HepG2 (cell line): ENCODE results near the gene GRK5. TPM values are rescaled to one million over a fixed set of nuclear protein-coding genes. Genes with fewer than 3 reads are reported as not detected.

Experiments used
- ATAC-seq: fragments of 200-7000 bp; cut with Tn5 transposase; 3 replicates; pipeline ENCODE4 v1.9.1; 2020; ENCODE audit warnings: mild to moderate bottlenecking, moderate library complexity
- BruUV-seq: library from RNA; stranded (reverse); fragments of 400-500 nt; replicated peaks from 2 replicates; lab custom pipeline; 2021; lab: Mats Ljungman, UMichigan
- CTCF ChIA-PET: fragments of 300-600 bp; formaldehyde crosslinking; extraction: SDS; loops from one replicate; lab custom pipeline; 2021; ENCODE audit warnings: low total read pairs, inconsistent platforms, low intra/inter-chr PET ratio; lab: Yijun Ruan, JAX
- POLR2A ChIA-PET: fragments of 350-600 bp; sonication (Branson Sonifier 250); formaldehyde crosslinking; loops from one replicate; lab custom pipeline; 2020; ENCODE audit warnings: antibody characterized with exemption, inconsistent platforms; lab: Yijun Ruan, JAX
- DNase-seq: peaks from one replicate; pipeline ENCODE4 v3.0.0-alpha.2; 2015; ENCODE audit warnings: low spot score
- FAIRE-seq: peaks from 3 replicates; lab custom pipeline; 2011; peaks lifted over from hg19 to GRCh38; lab: Jason Lieb, UNC
- H2AFZ ChIP-seq: one replicate; pipeline ENCODE4 v1.6.1; 2011; ENCODE audit warnings: low read length, inconsistent platforms
- H3K27ac ChIP-seq: fragments of 300-600 bp; 3 replicates; pipeline ENCODE4 v1.8.0; 2011; ENCODE audit warnings: mixed run types, mild to moderate bottlenecking, mixed read lengths, low read length, inconsistent platforms; ENCODE audit not compliant: insufficient read depth; ENCODE audit errors: extremely low read length
- H3K27me3 ChIP-seq, 2 experiments: fragments of 200-600 bp in 1 of 2; 2 replicates in 1 of 2; 3 replicates in 1 of 2; pipeline versions ENCODE4 v1.6.0 to v1.8.0; 2011; ENCODE audit warnings: low read length in 2 of 2, mild to moderate bottlenecking in 2 of 2, moderate library complexity in 2 of 2, inconsistent platforms in 1 of 2; ENCODE audit not compliant: insufficient read depth in 2 of 2, control insufficient read depth in 1 of 2
- H3K36me3 ChIP-seq, 2 experiments: fragments of 200-600 bp in 1 of 2; replicated peaks in 1 of 2; 2 replicates in 1 of 2; 3 replicates in 1 of 2; pipeline versions ENCODE4 v1.5.1 to v1.8.0; 2011; ENCODE audit warnings: low read length in 2 of 2, inconsistent platforms in 1 of 2; ENCODE audit not compliant: insufficient read depth in 2 of 2, control insufficient read depth in 1 of 2
- H3K4me1 ChIP-seq: 2 replicates; pipeline ENCODE4 v1.5.1; 2012; ENCODE audit warnings: low read length, inconsistent platforms; ENCODE audit not compliant: insufficient read depth
- H3K4me2 ChIP-seq: 2 replicates; pipeline ENCODE4 v1.6.0; 2011; ENCODE audit warnings: low read depth, low read length, inconsistent platforms
- H3K4me3 ChIP-seq, 3 experiments: fragments of 200-600 bp in 1 of 3; sonication (generic), shearing (Covaris generic) in 1 of 3; replicated peaks in 1 of 3; 2 replicates each; pipeline ENCODE4 v1.5.1; 2011 to 2016; ENCODE audit warnings: low read length in 3 of 3, inconsistent platforms in 2 of 3, low read depth in 2 of 3, mild to moderate bottlenecking in 2 of 3, control low read depth in 1 of 3, mixed read lengths in 1 of 3; ENCODE audit not compliant: insufficient read depth in 1 of 3
- H3K79me2 ChIP-seq: one replicate; pipeline ENCODE4 v1.6.1; 2011; ENCODE audit warnings: low read length, inconsistent platforms; ENCODE audit not compliant: insufficient read depth
- H3K9ac ChIP-seq: 2 replicates; pipeline ENCODE4 v1.6.0; 2011; ENCODE audit warnings: mild to moderate bottlenecking, low read depth, low read length, inconsistent platforms; ENCODE audit not compliant: insufficient read depth
- H3K9me3 ChIP-seq: 2 replicates; pipeline ENCODE4 v1.5.1; 2012; ENCODE audit warnings: mild to moderate bottlenecking, low read length
- H4K20me1 ChIP-seq: 2 replicates; pipeline ENCODE4 v1.6.0; 2011; ENCODE audit warnings: inconsistent platforms, mild to moderate bottlenecking, low read length, moderate library complexity; ENCODE audit not compliant: insufficient read depth
- CBX2 ChIP-seq, 2 experiments: fragments of 200-600 bp in 1 of 2; sonication (generic); formaldehyde crosslinking in 1 of 2; IDR thresholded peaks; 2 replicates each; pipeline versions ENCODE4 v1.7.0 to v1.8.1; 2018 to 2022; ENCODE audit warnings: low read depth in 2 of 2, low read length in 1 of 2, mild to moderate bottlenecking in 1 of 2, missing genetic modification reagents in 1 of 2
- CHCHD3 ChIP-seq: sonication (generic); formaldehyde crosslinking; IDR thresholded peaks from 2 replicates; pipeline ENCODE4 v1.8.0; 2022; ENCODE audit warnings: mild to moderate bottlenecking, missing genetic modification reagents, moderate library complexity
- ELK4 ChIP-seq: sonication (generic); formaldehyde crosslinking; IDR thresholded peaks from 2 replicates; pipeline ENCODE4 v1.9.0; 2021; ENCODE audit warnings: missing genetic modification reagents, borderline replicate concordance
- HOXA5 ChIP-seq: sonication (generic); formaldehyde crosslinking; IDR thresholded peaks from 2 replicates; pipeline ENCODE4 v1.4.0; 2020; ENCODE audit warnings: missing genetic modification reagents
- MIER3 ChIP-seq: IDR thresholded peaks from 2 replicates; pipeline ENCODE4 v1.6.1; 2016; ENCODE audit warnings: missing compliant biosample characterization, borderline replicate concordance
- NR2F2 ChIP-seq: IDR thresholded peaks from 2 replicates; pipeline ENCODE4 v1.6.1; 2012; ENCODE audit warnings: low read depth, inconsistent platforms, borderline replicate concordance
- SALL2 ChIP-seq: sonication (generic); formaldehyde crosslinking; IDR thresholded peaks from 2 replicates; pipeline ENCODE4 v1.8.1; 2023; ENCODE audit warnings: mild to moderate bottlenecking, missing genetic modification reagents, inconsistent platforms
- SATB2 ChIP-seq: sonication (generic); formaldehyde crosslinking; IDR thresholded peaks from 2 replicates; pipeline ENCODE4 v1.5.0; 2020; ENCODE audit warnings: missing genetic modification reagents
- ZBTB8A ChIP-seq: sonication (generic); formaldehyde crosslinking; IDR thresholded peaks from 2 replicates; pipeline ENCODE4 v1.4.0; 2020; ENCODE audit warnings: mild to moderate bottlenecking, low read depth, missing genetic modification reagents, borderline replicate concordance
- ZMYM3 ChIP-seq: sonication (generic); formaldehyde crosslinking; IDR thresholded peaks from 2 replicates; pipeline ENCODE4 v1.5.1; 2020; ENCODE audit warnings: mild to moderate bottlenecking, missing genetic modification reagents
- ZNF263 ChIP-seq: sonication (generic); formaldehyde crosslinking; IDR thresholded peaks from 2 replicates; pipeline ENCODE4 v1.4.0; 2020; ENCODE audit warnings: missing genetic modification reagents
- ZNF598 ChIP-seq: sonication (generic); formaldehyde crosslinking; IDR thresholded peaks from 2 replicates; pipeline ENCODE4 v1.5.1; 2020; ENCODE audit warnings: mild to moderate bottlenecking, missing genetic modification reagents, borderline replicate concordance
- ZNF609 ChIP-seq: sonication (generic); formaldehyde crosslinking; IDR thresholded peaks from 2 replicates; pipeline ENCODE4 v1.4.0; 2020; ENCODE audit warnings: mild to moderate bottlenecking, missing genetic modification reagents, borderline replicate concordance
- ZNF660 ChIP-seq: sonication (generic); formaldehyde crosslinking; IDR thresholded peaks from 2 replicates; pipeline ENCODE4 v1.5.1; 2020; ENCODE audit warnings: mild to moderate bottlenecking, low read depth, missing genetic modification reagents, borderline replicate concordance
- ZNF674 ChIP-seq: sonication (generic); formaldehyde crosslinking; IDR thresholded peaks from 2 replicates; pipeline ENCODE4 v1.5.0; 2020; ENCODE audit warnings: low read depth, mild to moderate bottlenecking, missing genetic modification reagents
- ZNF768 ChIP-seq: sonication (generic); formaldehyde crosslinking; IDR thresholded peaks from 2 replicates; pipeline ENCODE4 v1.4.0; 2020; ENCODE audit warnings: missing genetic modification reagents
- ZNF781 ChIP-seq: sonication (generic); formaldehyde crosslinking; IDR thresholded peaks from 2 replicates; pipeline ENCODE4 v1.5.1; 2020; ENCODE audit warnings: borderline replicate concordance, mild to moderate bottlenecking, missing genetic modification reagents; ENCODE audit errors: not compliant biosample characterization
- WGBS: methylation state at CpG from one replicate; pipeline ENCODE4 v1.1.6; 2017; ENCODE audit warnings: low lambda C conversion rate; 5-methylcytosine and 5-hydroxymethylcytosine counted together
- in situ Hi-C: cut with HindIII; loops from 2 replicates; pipeline ENCODE4 v1.10.0; 2017; ENCODE audit warnings: low pct_unique_long_range_greater_than_20kb; ENCODE audit not compliant: extremely low pct_ligation_motif_present
- intact Hi-C: fragments of 100-400 bp; cut with micrococcal nuclease; formaldehyde crosslinking; loops from one replicate; pipeline ENCODE4 v1.10.0; 2022; ENCODE audit not compliant: unreplicated experiment
- polyA plus RNA-seq, 8 experiments: library from polyadenylated mRNA; depleted of rRNA in 3 of 8; stranded (reverse) in 7 of 8; unstranded in 1 of 8; fragments of >200 nt; fragmentation: Illumina TruSeq in 4 of 8; extraction: Trizol in 4 of 8; gene quantifications; 2 replicates each; pipeline versions ENCODE4 v1.2.1 to v1.2.3, GENCODE V29; 2011 to 2016; ENCODE audit warnings: low read depth in 4 of 8, missing spikeins in 1 of 8, mixed read lengths in 1 of 8; ENCODE audit not compliant: insufficient read depth in 1 of 8
- total RNA-seq, 5 experiments: library from RNA; depleted of rRNA; stranded (reverse); fragments of >200 nt; fragmentation: Illumina TruSeq; extraction: Trizol; gene quantifications; 2 replicates each; pipeline ENCODE4 v1.2.3, GENCODE V29; 2016; ENCODE audit warnings: low read depth in 1 of 5

Gene GRK5
- total and polyA plus RNA-seq, 2 of the 13 experiments (the other 11 are each of a cell fraction or from before 2014, with no cell fraction given), result 10.4 to 12.6 TPM

- TF ChIP-seq ELK4 (CRISPR knock-in tag) (no peak), ZNF781 (CRISPR knock-in tag) (no peak), ZNF263 (CRISPR knock-in tag) (peak; percentile 84), MIER3 (CRISPR knock-in tag) (no peak), NR2F2 (0 out of 2 replicates have a peak, but pooled peaks have one; percentile 32), HOXA5 (no peak)
- TF ChIP-seq, all 625 proteins: peak for 24
Observed at GRCh38 chr10:119288574-119289001, 81.2 kb downstream of the GRK5 start (continued).

GRCh38 chr10:119289227-119289920, 82.0 kb downstream of the GRK5 start:
- H3K27ac ChIP-seq, result peak overlapping the region; percentile 20
- peaks cover 55% of the 10 kb centered on the region for H3K4me1 ChIP-seq
- no peaks in the 10 kb centered on the region for H3K27me3 ChIP-seq
- H3K36me3 ChIP-seq, result peaks cover 0 to 3% of the 10 kb centered on the region in 2 experiments; a peak in 1 of 5 replicates
- intact Hi-C loops (no loop called here), in situ Hi-C loops (no loop called here)
- no peaks in the 10 kb centered on the region for H3K79me2 ChIP-seq
- DNase-seq (no peak), ATAC-seq (no peak; the same call in 2 of the 3 replicates), FAIRE-seq (peak; percentile 56)
- H2AFZ ChIP-seq, result no peak overlapping the region
- POLR2A ChIA-PET, result interaction anchor here (1.1 to 1.7 kb wide), 3 partner anchors 18 to 28 kb away, joined by 3 to 9 read pairs (median 3); no protein-coding TSS in a partner anchor
- H3K9ac ChIP-seq, result no peak overlapping the region; the same call in 1 of the 2 replicates
- H4K20me1 ChIP-seq, result no peaks in the 10 kb centered on the region
- no peak overlapping the region for H3K4me3 ChIP-seq
- no TSS peak for BruUV-seq
- WGBS, result 57% methylated on average over 7 of the region's 8 CpGs
- CTCF ChIA-PET, result no interaction called here
- H3K4me2 ChIP-seq, result 0 out of 2 replicates have a peak overlapping the region, but pooled peaks have one; percentile 14
- H3K9me3 ChIP-seq, result no peaks in the 10 kb centered on the region
- peak; percentile 94 for TF ChIP-seq ZMYM3
- TF ChIP-seq ZNF609, result 0 out of 2 replicates have a peak, but pooled peaks have one; percentile 4
- TF ChIP-seq SALL2 (CRISPR knock-in tag), result no peak
- no peak for TF ChIP-seq ZBTB8A
- TF ChIP-seq SATB2 (CRISPR knock-in tag), result no peak
- TF ChIP-seq ZNF768 (CRISPR knock-in tag), result peak; percentile 99
- no peak for TF ChIP-seq ZNF660
- no peak for TF ChIP-seq CHCHD3 (CRISPR knock-in tag)
- no peak for TF ChIP-seq ZNF598 (CRISPR knock-in tag)
- no peak for TF ChIP-seq ZNF674 (CRISPR knock-in tag)
- no peak for TF ChIP-seq CBX2 (IDR thresholded peaks at IDR 0.05; ENCODE audit: low read depth, low read length)
- no peak for TF ChIP-seq CBX2 (CRISPR knock-in tag; IDR thresholded peaks at IDR 0.05; ENCODE audit: low read depth)
